HS-5 (cell line): ENCODE measurements around the gene UNC13C.

Experiments
- DNase-seq: peaks from one replicate; pipeline ENCODE4 v3.0.0-alpha.2; 2012; ENCODE audit warnings: low read depth

UNC13C gene

GRCh38 chr15:54571576-54571975, 593.3 kb downstream of the UNC13C start:
- DNase-seq: no peak

DNA sequence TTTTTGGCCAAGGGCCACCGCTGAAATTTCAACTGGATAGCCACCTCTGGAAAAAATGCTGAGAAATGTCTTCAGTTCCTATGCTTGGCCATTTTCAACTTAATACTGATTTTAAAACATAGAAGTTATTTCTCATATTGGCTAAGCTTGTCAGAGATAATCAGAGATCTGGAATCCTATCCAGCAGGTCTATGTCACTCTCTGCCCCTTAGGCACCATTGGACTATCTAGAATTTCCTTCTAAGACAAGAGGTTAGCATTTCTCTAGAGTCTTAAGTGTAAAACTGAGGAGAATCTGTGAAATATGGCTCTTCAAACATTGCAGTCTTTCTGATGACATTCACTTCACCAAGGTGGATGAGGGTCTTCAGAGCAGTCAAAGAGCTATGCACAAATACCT, 597.3 kb downstream of the UNC13C start:
- DNase-seq: no peak

DNA sequence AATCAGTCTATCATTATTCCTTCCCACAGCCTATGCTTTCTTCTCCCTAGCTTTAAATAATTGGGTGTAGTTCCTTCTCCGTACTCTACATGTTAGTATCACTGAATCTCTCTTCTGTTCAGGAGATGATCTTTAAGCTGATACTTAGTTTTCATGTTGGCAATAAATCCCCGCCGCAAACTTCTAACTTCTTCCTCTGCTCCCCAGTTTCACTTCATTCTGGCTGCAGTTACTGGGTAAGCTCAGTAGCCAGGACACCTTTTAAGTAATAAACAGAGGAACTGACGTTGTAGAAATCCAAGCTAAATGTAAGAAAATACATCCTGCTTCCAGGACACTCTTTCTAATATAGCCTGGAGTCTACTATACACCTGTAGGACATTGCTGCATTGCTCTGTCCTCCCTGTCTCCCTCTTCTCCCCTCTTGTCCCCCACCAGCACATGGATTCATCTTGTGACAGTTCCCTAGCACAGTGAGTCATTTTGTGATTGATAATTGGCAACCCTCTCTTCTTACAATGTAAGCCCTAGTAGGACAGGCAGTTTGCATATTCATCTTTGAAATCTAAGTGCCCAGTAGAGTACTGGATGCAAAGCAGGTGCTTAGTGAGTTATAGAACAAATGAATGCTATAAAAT, 598.2 kb downstream of the UNC13C start:
- DNase-seq: no peak

DNA sequence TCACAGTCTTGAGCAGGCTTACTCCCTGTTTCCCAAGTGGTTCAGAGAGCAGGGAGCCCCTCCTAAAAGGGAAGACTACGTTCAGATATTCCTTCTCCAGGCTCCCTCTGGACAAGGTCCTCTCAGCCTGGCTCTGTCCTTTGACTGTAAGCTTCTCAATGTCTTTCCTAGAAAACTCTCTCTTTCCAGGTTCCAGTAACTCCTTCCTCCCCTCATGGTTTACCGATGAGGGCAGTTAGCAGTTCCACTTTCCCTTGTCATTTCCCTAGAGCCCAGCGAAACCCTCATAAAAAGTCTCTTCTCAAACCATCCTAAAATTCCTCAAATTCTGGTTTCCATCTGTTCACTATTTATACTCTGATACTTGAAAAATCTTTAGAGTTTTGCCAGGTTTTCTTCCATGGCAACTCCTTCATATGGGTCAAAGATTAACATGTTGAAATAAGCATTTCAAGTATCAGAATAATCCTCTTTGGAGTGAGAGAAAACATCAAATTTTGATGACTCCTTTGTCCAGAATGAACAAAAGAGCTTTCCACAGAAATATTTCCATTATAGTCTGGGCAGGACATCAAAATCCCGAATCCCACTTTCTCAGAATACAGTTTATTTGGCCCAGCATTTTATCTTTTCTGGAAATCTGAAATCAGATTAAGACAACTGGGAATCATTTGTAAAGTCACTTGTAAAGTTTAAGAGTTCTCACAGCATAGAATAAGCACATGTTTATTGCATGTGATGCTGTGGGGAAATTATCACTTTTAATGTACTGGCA, 599.4 kb downstream of the UNC13C start:
- no peak for DNase-seq

GRCh38 chr15:54579855-54580254, 601.6 kb downstream of the UNC13C start:
- no peak for DNase-seq

- no peak for DNase-seq
Measured at GRCh38 chr15:54580643-54581042, 602.4 kb downstream of the UNC13C start.

DNA sequence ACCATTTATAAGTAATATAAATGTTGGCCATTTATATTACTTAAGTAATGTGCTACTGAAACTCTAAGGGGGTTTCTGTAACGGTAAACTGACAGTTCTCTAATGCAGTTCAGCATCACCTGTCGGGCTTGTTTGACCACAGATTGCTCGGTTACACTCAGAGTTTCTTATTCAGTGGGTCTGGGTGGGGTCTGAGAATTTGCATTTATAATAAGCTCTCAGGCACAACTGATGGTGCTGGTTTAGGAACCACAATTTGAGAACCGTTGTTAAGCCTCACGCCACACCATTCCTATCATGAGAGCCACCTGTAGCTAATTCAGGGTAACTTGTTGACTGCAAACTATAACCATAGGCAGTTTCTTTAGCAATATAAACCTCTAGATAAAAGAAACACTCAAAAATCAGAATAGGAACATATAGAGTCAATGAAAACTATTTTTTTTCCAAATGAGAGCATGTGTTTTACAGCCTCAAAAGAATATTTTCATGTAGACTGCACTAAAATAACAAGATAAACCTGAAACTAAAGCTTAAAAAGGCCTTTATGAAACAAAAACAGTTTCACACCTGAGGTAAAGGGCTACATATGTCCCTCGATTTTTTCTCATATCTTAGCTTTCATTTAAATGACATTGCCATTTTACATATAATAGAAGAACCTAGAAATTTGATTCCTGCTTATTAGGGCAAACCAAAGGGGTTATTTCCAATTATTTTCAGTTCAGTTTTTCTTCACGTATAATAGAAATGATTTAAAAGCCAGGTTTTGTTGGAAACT, 604.8 kb downstream of the UNC13C start:
- no peak for DNase-seq

DNA sequence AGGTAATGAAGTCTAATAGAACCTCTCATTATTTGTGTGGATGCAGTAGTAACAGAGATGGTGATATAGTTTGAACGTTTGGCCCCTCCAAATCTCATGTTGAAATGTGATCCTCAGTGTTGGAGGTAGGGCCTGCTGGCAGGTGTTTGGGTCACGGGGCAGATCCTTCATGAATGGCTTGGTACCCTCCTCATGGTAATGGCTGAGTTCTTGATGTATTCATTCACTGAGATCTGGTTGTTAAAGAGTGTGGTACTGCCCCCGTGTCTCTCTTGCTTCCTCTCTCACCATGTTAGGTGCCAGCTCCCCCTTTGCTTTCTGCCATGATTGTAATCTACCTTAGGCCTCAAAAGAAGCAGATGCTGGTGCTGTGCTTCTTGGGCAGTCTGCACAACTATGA, 606.8 kb downstream of the UNC13C start:
- DNase-seq: no peak

DNA sequence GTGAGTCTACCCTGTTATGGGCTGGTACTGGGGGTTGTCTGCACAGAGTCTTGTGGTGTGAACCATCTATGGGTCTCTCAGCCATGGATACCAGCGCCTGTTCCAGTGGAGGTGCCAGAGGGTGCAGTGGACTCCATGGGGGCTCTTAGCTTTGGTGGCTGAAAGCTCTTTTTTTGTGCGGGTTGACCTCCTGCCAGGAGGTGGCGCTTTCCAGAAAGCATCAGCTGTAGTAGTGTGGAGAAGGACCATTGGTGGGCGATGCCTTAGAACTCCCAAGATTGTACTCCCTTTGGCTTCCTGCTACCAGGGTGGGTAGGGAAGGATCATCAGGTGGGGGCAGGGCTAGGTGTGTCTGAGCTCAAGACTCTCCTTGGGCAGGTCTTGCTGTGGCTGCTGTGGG, 615.9 kb downstream of the UNC13C start:
- no peak for DNase-seq

GRCh38 chr15:54599386-54599785, 621.1 kb downstream of the UNC13C start:
- no peak for DNase-seq

- no peak for DNase-seq
Measured at GRCh38 chr15:54605043-54605442, 626.8 kb downstream of the UNC13C start.

DNA sequence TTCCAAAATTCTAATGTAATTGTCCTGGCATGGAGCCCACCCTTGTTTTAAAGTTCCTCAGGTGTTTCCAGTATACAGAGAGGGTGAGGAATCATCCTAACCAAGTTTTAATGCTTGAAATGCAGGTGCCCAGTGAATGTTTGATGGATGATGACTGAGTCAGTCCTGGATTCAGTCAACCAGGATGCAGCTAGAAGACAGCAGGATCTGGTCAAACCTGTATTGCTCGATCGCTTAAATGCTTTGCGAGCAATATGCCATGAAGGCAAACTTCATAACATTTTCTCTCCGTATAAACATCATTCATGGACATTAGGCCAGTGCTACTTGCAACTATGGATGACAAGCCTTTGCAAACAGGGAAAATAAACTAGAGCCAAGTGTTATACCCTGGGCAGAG, 627.3 kb downstream of the UNC13C start:
- DNase-seq: no peak

- no peak for DNase-seq
Measured at GRCh38 chr15:54608876-54609835, 630.9 kb downstream of the UNC13C start.

DNA sequence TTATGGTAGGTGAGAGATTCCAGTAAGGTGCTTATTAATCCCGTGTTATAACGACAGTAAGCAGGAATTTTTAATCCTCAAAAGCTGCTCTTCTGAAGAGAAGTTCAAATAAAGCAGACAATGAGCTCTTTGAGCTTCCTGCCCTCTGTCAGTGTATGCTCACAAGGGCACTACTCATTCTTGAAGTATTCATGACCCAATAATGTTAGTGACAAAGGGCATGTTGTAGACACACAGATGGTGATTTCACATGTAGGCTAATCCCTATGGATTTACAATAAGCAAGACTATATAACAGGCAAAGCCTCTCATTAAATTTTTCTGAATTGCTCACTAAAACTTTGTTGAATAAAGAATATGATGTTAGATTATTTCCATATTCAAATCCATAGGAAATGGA, 639.9 kb downstream of the UNC13C start:
- DNase-seq: no peak

- DNase-seq: no peak
Measured at GRCh38 chr15:54619180-54619579, 640.9 kb downstream of the UNC13C start.

- DNase-seq: no peak
Measured at GRCh38 chr15:54620916-54621315, 642.7 kb downstream of the UNC13C start.

DNA sequence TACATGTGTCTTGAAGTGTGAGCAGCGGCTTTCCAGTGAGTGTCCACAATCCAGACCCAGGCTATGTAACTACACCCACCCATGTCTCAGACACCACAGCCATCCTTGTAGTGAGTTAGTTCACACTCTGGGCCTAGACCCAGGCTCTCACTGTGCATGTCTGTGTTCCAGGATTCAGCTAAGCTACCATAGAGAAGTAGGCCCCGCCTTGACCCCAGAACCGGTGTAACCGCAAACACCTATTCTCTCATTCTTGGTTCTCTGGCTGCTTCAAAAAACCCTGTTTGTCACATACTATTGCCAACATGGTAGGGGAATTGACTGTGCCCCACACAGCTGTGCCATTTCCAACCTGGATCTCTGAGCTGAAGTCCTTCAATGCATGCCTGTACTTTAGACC, 657.9 kb downstream of the UNC13C start:
- DNase-seq: no peak

DNA sequence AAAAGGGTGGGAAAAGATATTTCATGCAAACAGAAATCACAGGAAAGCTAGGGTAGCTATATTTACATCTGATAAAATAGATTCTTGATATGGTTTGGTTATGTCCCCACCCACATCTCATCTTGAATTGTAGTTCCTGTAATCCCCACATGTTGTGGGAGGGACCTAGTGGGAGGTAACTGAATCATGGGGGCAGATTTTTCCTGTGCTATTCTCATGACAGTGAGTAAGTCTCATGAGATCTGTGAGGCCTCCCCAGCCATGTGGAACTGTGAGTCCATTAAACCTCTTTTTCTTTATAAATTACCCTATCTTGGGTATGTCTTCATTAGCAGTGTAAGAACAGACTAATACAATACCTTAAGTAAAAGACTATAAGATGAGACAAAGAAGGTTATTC, 660.4 kb downstream of the UNC13C start:
- DNase-seq: no peak

GRCh38 chr15:54640873-54641272, 662.6 kb downstream of the UNC13C start:
- DNase-seq: no peak

DNA sequence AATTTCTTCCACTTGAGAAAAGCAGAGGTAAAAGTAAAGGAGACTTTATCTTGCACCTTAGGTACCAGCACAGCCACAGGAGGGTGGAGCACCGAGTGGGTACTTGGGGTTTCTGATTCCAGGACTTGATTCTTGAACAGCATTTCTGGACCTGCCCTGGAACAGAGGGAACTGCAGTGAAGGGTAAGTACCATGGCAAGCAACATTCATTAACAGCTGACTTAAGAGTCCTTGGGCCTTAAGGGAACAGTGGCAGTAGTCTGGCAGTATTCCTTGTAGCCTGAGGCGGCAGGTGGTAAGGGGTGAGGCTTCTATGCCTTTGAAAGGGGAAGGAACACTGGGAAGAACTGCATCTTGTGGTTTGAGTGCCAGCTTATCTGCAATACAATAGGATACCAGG, 666.6 kb downstream of the UNC13C start:
- DNase-seq: no peak

DNA sequence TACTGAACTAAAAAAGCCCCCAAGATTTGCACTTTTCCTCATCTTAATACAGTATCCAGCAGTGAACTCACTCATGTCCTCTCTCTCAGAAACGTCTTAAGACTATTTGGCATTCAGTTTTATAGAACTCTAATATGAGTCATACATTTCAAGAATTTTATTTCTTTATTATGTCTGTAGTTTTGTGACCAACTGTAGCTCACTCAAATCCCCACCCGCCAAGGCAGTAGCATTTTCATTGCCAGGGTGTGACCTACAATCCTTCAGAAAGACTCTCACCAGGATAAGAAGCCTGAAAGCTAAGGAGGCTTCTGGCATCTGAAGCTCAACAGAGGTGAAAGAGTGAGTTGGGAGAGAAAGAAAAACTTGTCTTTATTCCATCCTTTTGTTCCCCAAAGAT, 681.4 kb downstream of the UNC13C start:
- DNase-seq: no peak

DNA sequence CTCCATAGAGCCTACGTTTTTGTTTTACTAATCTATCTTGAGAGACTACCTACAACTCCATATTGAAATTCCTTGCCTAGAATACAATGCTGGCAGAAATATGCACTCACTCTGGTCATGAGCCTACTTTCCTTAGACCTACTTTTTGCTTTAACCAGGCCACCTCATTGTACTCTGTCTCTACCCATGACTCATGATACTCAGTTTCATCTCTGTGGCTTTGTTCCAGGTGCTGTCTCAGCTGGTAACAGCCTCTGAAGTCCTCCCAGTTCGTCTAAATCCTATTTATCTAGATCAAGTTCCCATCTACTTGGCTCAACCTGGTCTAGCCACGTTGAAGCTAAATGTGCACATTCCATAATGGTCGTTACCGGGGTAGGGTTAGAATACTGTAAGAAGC, 682.1 kb downstream of the UNC13C start:
- DNase-seq: no peak
